HEK293T (cell line): Measurements from ENCODE around the gene ESAM.

Experiments
- ARNT ChIP-seq: fragments of 450-650 bp; IDR thresholded peaks from 2 replicates; pipeline ENCODE4 v1.6.1; 2017; ENCODE audit warnings: mild to moderate bottlenecking
- CTBP1 ChIP-seq: fragments of 450-650 bp; IDR thresholded peaks from 2 replicates; pipeline ENCODE4 v1.6.1; 2016; ENCODE audit warnings: borderline replicate concordance
- ELF4 ChIP-seq: fragments of 450-650 bp; IDR thresholded peaks from 2 replicates; pipeline ENCODE4 v1.6.1; 2017; ENCODE audit warnings: antibody characterized with exemption
- FOXA1 ChIP-seq: fragments of 450-650 bp; IDR thresholded peaks from 2 replicates; pipeline ENCODE4 v1.6.1; 2016; ENCODE audit warnings: mild to moderate bottlenecking
- FOXK2 ChIP-seq: fragments of 450-650 bp; IDR thresholded peaks from 2 replicates; pipeline ENCODE4 v1.6.1; 2016; ENCODE audit warnings: mild to moderate bottlenecking
- FOXM1 ChIP-seq: fragments of 450-650 bp; IDR thresholded peaks from 2 replicates; pipeline ENCODE4 v1.6.1; 2017; ENCODE audit warnings: mild to moderate bottlenecking, borderline replicate concordance
- HDGF ChIP-seq: fragments of 450-650 bp; IDR thresholded peaks from 2 replicates; pipeline ENCODE4 v1.6.1; 2017; ENCODE audit warnings: antibody characterized with exemption, borderline replicate concordance
- L3MBTL2 ChIP-seq: fragments of 450-650 bp; conservative IDR thresholded peaks from 2 replicates; pipeline ENCODE4 v1.6.1; 2016; ENCODE audit warnings: mild to moderate bottlenecking
- NFRKB ChIP-seq: fragments of 450-650 bp; IDR thresholded peaks from 2 replicates; pipeline ENCODE4 v1.6.1; 2016; ENCODE audit warnings: mild to moderate bottlenecking, moderate library complexity
- PKNOX1 ChIP-seq: fragments of 450-650 bp; IDR thresholded peaks from 2 replicates; pipeline ENCODE4 v1.6.1; 2016
- SP1 ChIP-seq: fragments of 450-650 bp; IDR thresholded peaks from 2 replicates; pipeline ENCODE4 v1.6.1; 2017
- TARDBP ChIP-seq: fragments of 450-650 bp; IDR thresholded peaks from 2 replicates; pipeline ENCODE4 v1.6.1; 2016
- ZNF384 ChIP-seq: fragments of 450-650 bp; IDR thresholded peaks from 2 replicates; pipeline ENCODE4 v1.6.1; 2016

- TF ChIP-seq PKNOX1, result no peak
- no peak for TF ChIP-seq ARNT
- TF ChIP-seq FOXA1, result no peak
- no peak for TF ChIP-seq FOXM1
- no peak for TF ChIP-seq SP1
- no peak for TF ChIP-seq NFRKB
- no peak for TF ChIP-seq TARDBP
- no peak for TF ChIP-seq ELF4
- TF ChIP-seq L3MBTL2, result no peak
- no peak for TF ChIP-seq FOXK2
- no peak for TF ChIP-seq ZNF384
- no peak for TF ChIP-seq CTBP1
- TF ChIP-seq HDGF, result no peak
These were observed 587 bp downstream of the ESAM start for GRCh38 chr11:124761301-124762104.
